Measurements from ENCODE around the gene DKC1.

GRCh38 chrX:154729439-154729838, 33.2 kb upstream of the DKC1 start:
- TF ChIP-seq CTCF (IDR thresholded peaks at IDR 0.05; ENCODE audit: low read length): no peak
- TF ChIP-seq EZH2 (IDR thresholded peaks at IDR 0.05; ENCODE audit: borderline replicate concordance, low read length): no peak

Data from OCI-LY1 (cell line).